HG03025 (cell line): ENCODE measurements around the gene DIP2C.

ENCODE experiments used
- ATAC-seq: cut with Tn5 transposase; IDR thresholded peaks from one replicate; pipeline ENCODE4 v1.9.1; 2021; ENCODE audit warnings: mild to moderate bottlenecking, moderate library complexity; ENCODE audit not compliant: unreplicated experiment, low FRiP score

The DIP2C gene

DNA sequence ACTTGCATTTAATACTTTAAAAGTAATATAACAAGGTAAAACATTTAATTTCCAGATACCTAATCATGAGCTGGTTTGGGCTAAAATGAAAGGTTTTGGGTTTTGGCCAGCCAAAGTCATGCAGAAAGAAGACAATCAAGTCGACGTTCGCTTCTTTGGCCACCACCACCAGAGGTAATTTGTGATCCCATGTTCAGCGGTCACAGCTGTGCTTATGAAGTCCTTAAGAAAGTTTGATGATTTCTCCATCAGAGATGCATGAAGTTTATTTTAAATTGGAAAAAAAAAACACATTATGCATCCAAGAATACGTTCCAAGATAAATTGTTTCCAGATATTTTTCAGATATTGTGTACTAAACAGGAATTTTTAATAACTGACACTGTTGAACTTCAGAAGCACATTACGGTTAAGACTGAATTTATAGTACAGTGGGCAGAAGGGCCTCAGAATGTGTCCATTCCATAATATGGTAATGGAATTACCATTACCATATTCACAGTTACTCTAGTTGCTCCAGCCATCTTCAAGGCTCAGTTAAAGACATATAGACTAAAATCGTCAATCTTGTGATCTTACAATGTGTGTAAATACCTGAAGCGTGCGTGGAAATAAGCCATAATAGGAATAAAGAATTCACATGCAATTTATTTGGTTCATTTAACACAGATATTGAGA, 447.4 kb downstream of the DIP2C start:
- no peak for ATAC-seq

GRCh38 chr10:241451-241850, 448.0 kb downstream of the DIP2C start:
- no peak for ATAC-seq

GRCh38 chr10:239109-239508, 450.4 kb downstream of the DIP2C start:
- ATAC-seq: no peak

GRCh38 chr10:235915-236314, 453.6 kb downstream of the DIP2C start:
- ATAC-seq: no peak

DNA sequence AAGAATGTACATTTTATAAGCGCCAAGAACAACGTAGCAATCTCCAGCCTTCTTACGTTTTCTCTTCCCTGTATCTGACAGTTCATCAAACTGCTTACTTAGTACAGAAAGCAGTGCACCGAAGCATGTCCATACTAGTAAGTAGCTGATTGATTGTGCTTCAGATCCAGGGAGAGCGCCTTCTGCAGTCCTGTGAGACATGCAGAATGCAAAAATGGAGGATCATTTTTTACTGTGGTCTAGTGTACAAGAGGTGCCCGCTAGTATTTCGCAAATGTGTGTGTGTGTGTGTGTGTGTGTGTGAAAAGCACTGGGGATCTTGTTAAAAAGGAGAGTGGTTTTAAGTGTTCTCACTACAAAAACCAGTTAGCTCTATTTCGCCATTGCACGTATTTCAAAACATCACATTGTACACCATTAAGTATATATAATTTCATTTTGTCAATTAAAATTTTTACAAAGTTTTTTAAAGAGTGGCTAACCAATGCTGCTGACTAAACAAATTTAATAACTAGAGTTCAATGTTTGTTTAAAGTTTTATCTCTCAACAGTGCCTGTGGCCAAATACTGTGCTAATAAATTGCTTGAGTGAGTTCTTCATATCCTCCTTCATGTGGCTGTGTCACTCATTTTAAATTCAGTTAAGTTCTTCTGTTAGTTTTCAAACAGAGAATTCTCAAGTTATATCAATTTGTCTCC, 454.6 kb downstream of the DIP2C start:
- ATAC-seq: no peak

DNA sequence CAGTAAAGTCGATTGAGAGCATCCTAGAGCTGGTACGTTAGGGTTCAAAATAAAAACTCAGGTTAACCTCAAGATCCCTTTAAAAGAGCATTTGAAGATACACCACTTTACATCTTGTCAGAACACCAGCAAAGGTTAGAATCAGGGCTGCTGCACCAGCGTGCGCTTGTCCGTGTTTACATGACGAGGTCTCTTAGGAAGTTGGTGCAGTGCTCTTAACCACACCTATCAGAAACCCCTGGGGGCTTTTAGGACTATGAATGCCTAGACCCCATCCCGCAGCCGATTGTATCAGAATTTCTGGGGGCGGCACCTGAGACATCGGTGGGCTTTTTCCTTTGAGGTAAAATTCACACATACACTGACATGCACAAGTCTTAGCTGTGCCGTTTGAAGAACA, 456.6 kb downstream of the DIP2C start:
- ATAC-seq: no peak

DNA sequence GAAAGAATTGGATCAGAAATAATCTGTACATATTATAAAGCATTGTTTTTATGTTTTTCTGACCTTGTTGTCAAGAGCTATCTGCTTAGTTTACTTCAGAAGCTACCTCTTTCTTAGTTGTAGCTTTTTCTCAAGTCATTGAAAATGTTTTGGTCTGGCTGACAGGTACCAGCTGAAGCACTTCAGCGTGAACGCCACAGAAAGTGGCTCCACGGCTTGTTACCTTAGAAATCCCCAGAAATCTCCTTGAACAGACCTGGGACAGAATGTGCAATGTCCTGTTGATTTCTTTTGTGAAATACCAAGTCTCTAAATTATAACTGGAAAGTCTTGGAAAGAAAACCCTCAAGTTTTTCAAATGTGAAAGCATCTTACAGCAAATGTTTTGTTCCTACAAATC, 457.4 kb downstream of the DIP2C start:
- no peak for ATAC-seq

GRCh38 chr10:230758-231157, 458.7 kb downstream of the DIP2C start:
- no peak for ATAC-seq

DNA sequence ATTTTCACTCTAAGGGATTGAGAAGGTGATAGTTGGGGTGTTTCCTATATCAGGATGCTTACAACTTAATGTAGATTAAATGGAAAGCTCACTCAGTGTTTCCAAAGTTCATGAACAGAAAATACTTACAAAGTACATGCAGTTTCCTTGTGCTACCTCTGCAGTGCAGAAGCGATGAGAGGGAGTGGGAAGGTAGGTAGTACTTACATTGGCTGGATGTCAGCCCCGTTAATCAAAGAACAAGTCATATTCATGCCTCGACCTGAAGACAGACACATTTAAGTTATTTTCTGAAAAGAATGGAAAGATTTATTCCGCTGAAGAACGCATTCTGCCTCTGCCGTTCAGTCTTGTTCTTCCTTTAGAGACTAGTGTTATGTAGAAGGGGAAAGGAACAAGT, 461.1 kb downstream of the DIP2C start:
- no peak for ATAC-seq

DNA sequence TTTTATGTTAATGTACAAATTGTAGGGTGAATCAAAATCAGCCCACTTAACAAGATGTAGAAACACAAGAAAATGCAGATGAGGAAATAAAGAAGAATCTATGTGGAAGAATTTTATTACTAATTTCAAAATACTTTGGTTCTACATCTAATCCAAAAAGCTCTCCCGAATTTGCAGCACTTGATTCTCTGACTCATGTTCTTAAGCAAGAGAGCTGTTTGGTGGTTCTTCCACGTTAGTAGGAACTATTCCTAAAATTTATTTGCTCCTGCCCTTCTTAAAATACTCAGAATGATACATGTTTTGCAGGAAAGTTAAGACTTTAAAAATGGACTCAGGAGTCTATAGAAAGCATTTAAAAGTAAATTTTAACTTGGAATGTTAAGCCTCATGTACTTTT, 462.5 kb downstream of the DIP2C start:
- no peak for ATAC-seq

- ATAC-seq: no peak
Measured at GRCh38 chr10:226018-226417, 463.4 kb downstream of the DIP2C start.

DNA sequence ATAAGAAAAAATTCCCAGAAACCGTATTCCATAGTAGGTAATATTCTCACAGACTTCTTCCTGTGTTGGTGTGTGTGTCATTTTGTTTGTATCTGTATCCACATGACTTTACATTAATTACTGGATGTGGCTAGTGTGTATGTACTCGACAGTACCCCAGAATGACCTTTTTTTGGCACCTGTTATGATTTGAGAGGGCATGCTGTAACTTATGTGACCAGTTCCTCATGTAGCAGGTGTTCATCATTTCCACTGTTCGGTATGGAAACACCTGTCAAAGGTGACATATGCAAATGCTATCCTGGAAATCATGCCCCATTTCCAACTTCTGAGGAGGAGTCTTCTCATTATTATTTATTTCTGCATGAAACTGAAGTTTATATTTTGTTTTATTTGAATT, 464.9 kb downstream of the DIP2C start:
- no peak for ATAC-seq
